HG02840 (cell line): ENCODE measurements around the gene FBXO2.
A peak's percentile ranks its signal among the peaks of the same experiment; 100 is the strongest.

ENCODE experiments used
- ATAC-seq: cut with Tn5 transposase; IDR thresholded peaks from one replicate; pipeline ENCODE4 v1.9.1; 2021; ENCODE audit warnings: mild to moderate bottlenecking, moderate library complexity, moderate number of reproducible peaks; ENCODE audit not compliant: unreplicated experiment, low FRiP score

FBXO2 gene

GRCh38 chr1:11682799-11683198 is 28.6 kb upstream of the FBXO2 start:
- ATAC-seq, result no peak

- no peak for ATAC-seq
Measured at GRCh38 chr1:11682287-11682771, 28.1 kb upstream of the FBXO2 start.

GRCh38 chr1:11681071-11681771 is 27.0 kb upstream of the FBXO2 start, which contains the start of gene MAD2L2:
TSS of gene MAD2L2 (minus strand) at chr1:11681148. CDS start at chr1:11680601, 547 bp downstream.
- peak; percentile 78 for ATAC-seq

GRCh38 chr1:11680270-11681070 is 26.2 kb upstream of the FBXO2 start:
- ATAC-seq, result peak; percentile 18

- ATAC-seq, result no peak
Measured at GRCh38 chr1:11678442-11678841, 24.2 kb upstream of the FBXO2 start.

- ATAC-seq, result no peak
Measured at GRCh38 chr1:11676386-11677103, 22.3 kb upstream of the FBXO2 start.

- ATAC-seq, result no peak
Measured at GRCh38 chr1:11675325-11675724, 21.1 kb upstream of the FBXO2 start.

GRCh38 chr1:11674488-11674887 is 20.3 kb upstream of the FBXO2 start:
- ATAC-seq, result no peak

GRCh38 chr1:11673089-11673769 is 19.0 kb upstream of the FBXO2 start:
- ATAC-seq, result no peak

GRCh38 chr1:11671544-11672286 is 17.5 kb upstream of the FBXO2 start:
- no peak for ATAC-seq

GRCh38 chr1:11671205-11671543 is 16.9 kb upstream of the FBXO2 start:
- ATAC-seq, result no peak

- no peak for ATAC-seq
Measured at GRCh38 chr1:11670747-11671146, 16.5 kb upstream of the FBXO2 start.

GRCh38 chr1:11668516-11668915 is 14.3 kb upstream of the FBXO2 start:
- no peak for ATAC-seq

- ATAC-seq, result peak; percentile 44
Measured at GRCh38 chr1:11664336-11665065, 10.3 kb upstream of the FBXO2 start.

- no peak for ATAC-seq
Measured at GRCh38 chr1:11661103-11661502, 6.9 kb upstream of the FBXO2 start.

GRCh38 chr1:11659748-11660147 is 5.5 kb upstream of the FBXO2 start:
- no peak for ATAC-seq

- no peak for ATAC-seq
Measured at GRCh38 chr1:11658542-11658941, 4.3 kb upstream of the FBXO2 start.

- ATAC-seq, result no peak
Measured at GRCh38 chr1:11657654-11658053, 3.4 kb upstream of the FBXO2 start.
